ACC112 (cell line): Measurements from ENCODE around the gene ATP6V0E1.

Experiments used
- H2AFZ ChIP-seq: fragments of 200-600 bp; sonication (generic); one replicate; pipeline ENCODE4 v1.6.0; 2017; ENCODE audit warnings: antibody characterized with exemption, low read length; ENCODE audit not compliant: unreplicated experiment
- H3K27ac ChIP-seq: fragments of 200-600 bp; sonication (generic); 2 replicates; pipeline ENCODE4 v1.5.1; 2014; ENCODE audit warnings: low read depth, mild to moderate bottlenecking, antibody characterized with exemption, low read length, moderate library complexity
- H3K27me3 ChIP-seq: fragments of 200-600 bp; sonication (generic); 2 replicates; pipeline ENCODE4 v1.6.1; 2014; ENCODE audit warnings: mild to moderate bottlenecking, antibody characterized with exemption, low read length, moderate library complexity, mixed read lengths; ENCODE audit not compliant: insufficient read depth
- H3K36me3 ChIP-seq: fragments of 200-600 bp; sonication (generic); 2 replicates; pipeline ENCODE4 v1.6.1; 2016; ENCODE audit warnings: mild to moderate bottlenecking, antibody characterized with exemption, low read length, moderate library complexity, mixed read lengths; ENCODE audit not compliant: insufficient read depth
- H3K4me1 ChIP-seq: fragments of 200-600 bp; sonication (generic); one replicate; pipeline ENCODE4 v1.6.1; 2016; ENCODE audit warnings: low read length, mixed read lengths; ENCODE audit not compliant: insufficient read depth, unreplicated experiment, control insufficient read depth
- H3K4me3 ChIP-seq: fragments of 200-600 bp; sonication (generic); 2 replicates; pipeline ENCODE4 v1.5.1; 2014; ENCODE audit warnings: mild to moderate bottlenecking, low read depth, low read length
- H3K79me2 ChIP-seq: fragments of 200-600 bp; sonication (generic); one replicate; pipeline ENCODE4 v1.6.0; 2016; ENCODE audit warnings: low read length; ENCODE audit not compliant: control insufficient read depth, unreplicated experiment, insufficient read depth

The ATP6V0E1 gene

DNA sequence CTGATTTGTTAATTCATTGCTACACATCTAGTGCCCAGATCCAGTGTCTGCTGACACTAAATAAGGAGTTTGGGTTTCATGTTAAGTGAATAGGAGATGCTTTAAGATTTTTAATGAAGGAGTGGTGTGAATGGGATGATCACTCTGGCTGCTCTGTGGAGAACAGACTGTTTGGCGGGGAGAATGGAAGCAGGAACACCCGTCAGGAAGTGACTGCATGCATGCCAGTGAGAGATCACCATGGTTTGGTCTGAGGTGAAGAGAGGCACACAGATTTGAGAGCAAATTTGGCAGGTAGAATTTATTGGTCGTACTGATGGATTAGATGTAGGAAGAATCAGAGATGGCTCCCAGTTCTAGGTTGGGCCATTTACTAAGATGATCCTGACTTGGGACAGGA is 19.8 kb downstream of the ATP6V0E1 start:
- H3K27ac ChIP-seq: no peak overlapping the region
- H3K36me3 ChIP-seq: peaks cover 2% of the 10 kb centered on the region; the same call in 1 of the 2 replicates
- no peaks in the 10 kb centered on the region for H3K4me1 ChIP-seq
- peaks cover 80% of the 10 kb centered on the region for H3K79me2 ChIP-seq
- no peak overlapping the region for H3K4me3 ChIP-seq
- no peaks in the 10 kb centered on the region for H3K27me3 ChIP-seq
- H2AFZ ChIP-seq: no peak overlapping the region

DNA sequence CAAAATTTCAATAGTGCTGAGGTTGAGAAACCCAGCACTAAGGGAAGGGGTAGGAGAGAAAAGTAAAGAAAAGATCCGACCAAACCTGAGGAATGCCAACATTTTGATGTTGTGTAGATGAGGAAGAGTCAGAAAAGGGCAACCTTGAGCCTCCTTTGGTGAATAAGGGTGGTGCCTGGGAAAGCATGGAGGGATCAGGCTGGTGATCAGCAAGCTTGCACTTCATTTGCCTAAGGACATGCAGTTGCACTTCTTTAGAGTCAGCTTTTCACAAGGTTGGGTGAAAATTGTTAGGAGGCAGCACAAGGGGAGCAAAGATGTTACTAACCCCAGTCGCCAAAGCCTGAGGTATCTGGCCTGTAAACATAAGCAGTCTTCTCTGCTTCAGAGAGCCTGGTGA is 20.4 kb downstream of the ATP6V0E1 start:
- no peak overlapping the region for H2AFZ ChIP-seq

DNA sequence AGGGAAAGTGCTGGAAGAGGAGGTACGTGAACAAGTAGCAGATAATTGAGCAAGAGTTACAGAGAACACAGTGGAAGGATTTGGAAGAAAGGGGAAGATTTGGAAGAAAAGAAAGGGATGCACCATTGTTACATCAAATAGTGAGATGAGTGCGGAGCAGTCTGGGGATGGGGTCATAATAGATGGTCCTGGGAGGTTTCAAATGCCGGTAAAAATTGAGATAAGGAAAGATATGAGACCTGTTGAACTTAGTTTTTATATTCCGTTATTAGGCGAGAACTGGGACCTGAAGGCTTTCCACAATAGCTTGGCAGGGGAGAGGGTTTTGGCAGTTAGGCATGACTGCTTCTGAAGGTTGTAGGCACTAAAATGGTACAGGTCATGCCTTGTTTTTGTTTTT is 20.9 kb downstream of the ATP6V0E1 start:
- Histone ChIP-seq H3K27me3 (no peaks in the 10 kb centered on the region), H3K4me1 (no peaks in the 10 kb centered on the region), H3K27ac (no peak overlapping the region), H3K4me3 (no peak overlapping the region), H3K36me3 (peaks cover 2% of the 10 kb centered on the region; the same call in 1 of the 2 replicates), H2AFZ (no peak overlapping the region), H3K79me2 (peaks cover 75% of the 10 kb centered on the region)

More for the DNA sequence above, 20.4 kb downstream of the ATP6V0E1 start:
- no peaks in the 10 kb centered on the region for H3K4me1 ChIP-seq
- H3K79me2 ChIP-seq: peaks cover 79% of the 10 kb centered on the region
- H3K36me3 ChIP-seq: peaks cover 2% of the 10 kb centered on the region; the same call in 1 of the 2 replicates
- H3K27ac ChIP-seq: no peak overlapping the region
- no peak overlapping the region for H3K4me3 ChIP-seq
- H3K27me3 ChIP-seq: no peaks in the 10 kb centered on the region

DNA sequence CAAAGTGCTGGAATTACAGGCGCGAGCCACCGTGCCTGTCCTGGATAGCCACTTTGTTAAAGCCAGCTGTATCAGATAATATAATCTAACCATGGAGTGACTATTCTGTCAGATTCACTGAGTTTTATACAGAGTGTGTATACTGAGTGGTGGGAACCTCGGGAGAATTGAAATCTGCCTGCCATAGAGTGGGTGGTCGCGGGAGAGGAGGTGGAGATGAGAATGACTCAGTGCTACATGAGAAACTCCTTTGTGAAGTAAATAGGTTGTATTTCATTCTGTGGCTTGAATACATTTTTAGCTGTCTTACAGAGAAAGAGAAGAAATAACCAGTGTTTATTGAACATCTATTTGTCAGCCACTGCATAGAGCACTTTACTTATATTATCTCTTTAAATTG is 26.4 kb downstream of the ATP6V0E1 start:
- peaks cover 62% of the 10 kb centered on the region for H3K79me2 ChIP-seq
- H3K27ac ChIP-seq: no peak overlapping the region
- no peaks in the 10 kb centered on the region for H3K4me1 ChIP-seq
- H3K4me3 ChIP-seq: no peak overlapping the region
- no peaks in the 10 kb centered on the region for H3K27me3 ChIP-seq
- no peak overlapping the region for H2AFZ ChIP-seq
- H3K36me3 ChIP-seq: no peaks in the 10 kb centered on the region; the same call in 1 of the 2 replicates

DNA sequence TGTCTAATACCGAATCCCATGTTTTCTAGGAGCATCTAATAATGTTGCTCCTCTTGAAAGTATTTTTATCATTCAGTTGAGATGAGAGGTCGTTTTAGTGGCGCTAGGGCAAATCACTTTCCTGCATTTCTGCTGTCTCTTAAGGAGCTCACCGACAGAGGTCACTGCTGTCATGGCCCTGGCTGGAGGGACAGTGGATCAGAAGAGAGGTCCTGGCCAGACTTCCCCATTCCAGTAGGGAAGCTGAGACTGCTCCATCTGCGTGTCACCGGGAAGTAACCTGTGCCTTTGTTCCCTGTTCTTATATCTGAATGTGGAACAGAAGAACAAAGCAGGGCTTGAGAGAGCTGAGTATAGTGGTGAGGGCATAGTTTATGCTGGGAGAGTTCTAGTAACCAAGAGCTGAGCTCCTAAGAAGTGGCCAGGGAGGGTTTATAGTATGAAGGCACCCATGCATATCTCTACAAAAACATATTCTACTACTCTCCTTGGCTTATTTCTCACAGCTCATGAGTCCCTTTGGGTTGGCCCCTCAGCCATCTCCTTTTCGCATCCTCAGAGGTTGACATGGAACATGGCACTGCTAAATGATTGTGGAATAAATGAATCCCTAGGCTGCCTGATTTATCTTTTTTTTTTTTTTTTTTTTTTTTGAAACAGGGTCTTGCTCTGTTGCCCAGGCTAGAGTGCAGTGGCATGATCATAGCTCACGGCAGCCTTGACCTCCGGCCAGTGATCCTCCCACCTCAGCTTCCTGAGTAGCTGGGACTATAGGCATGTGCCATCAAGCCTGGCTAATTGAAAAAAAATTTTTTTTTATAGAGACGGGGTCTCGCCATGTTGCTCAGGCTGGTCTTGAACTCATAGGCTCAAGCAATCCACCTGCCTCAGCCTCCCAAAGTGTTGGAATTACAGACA is 27.2 kb downstream of the ATP6V0E1 start:
- no peaks in the 10 kb centered on the region for H3K27me3 ChIP-seq
- no peak overlapping the region for H3K4me3 ChIP-seq
- H3K4me1 ChIP-seq: peaks cover 6% of the 10 kb centered on the region
- H3K36me3 ChIP-seq: no peaks in the 10 kb centered on the region; the same call in 1 of the 2 replicates
- no peak overlapping the region for H3K27ac ChIP-seq
- H2AFZ ChIP-seq: no peak overlapping the region
- H3K79me2 ChIP-seq: peaks cover 62% of the 10 kb centered on the region

DNA sequence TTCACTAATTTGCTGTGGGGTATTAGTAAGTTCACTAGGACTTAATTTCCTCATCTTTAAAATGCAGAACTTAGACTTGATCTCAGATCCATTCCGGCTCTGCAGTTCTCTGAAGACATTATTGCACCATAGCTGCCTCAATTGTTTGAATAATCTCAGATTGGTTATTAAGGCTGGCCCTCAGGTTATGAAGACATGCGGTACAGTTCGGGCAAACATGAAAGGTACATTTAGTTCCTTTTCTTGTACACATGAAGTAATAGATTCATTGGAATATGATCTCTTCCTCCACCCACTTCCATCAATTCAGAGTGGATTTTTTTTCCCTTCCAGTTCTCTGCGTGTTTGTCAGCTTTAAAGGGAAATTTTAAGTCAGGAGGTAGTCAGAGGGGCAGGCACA is 28.0 kb downstream of the ATP6V0E1 start:
- Histone ChIP-seq H2AFZ (no peak overlapping the region), H3K4me3 (no peak overlapping the region), H3K27ac (no peak overlapping the region), H3K36me3 (no peaks in the 10 kb centered on the region; the same call in 1 of the 2 replicates), H3K27me3 (no peaks in the 10 kb centered on the region), H3K4me1 (peaks cover 14% of the 10 kb centered on the region), H3K79me2 (peaks cover 63% of the 10 kb centered on the region)

DNA sequence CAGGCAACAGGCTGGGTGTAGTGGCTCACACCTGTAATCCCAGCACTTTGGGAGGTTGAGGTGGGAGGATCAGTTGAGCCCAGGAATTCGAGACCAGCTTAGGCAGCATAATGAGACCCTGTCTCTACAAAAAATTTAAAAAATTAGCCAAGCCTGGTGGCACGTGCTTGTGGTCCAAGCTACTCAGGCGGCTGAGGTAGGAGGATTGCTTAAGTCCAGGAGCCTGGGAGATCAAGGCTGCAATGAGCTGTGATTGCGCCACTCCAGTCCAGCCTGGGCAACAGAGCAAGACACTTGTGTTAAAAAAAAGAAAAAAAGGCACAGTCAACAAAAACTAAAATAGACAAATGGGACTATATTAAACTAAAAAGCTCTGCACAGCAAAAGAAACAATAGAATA is 29.3 kb downstream of the ATP6V0E1 start:
- no peaks in the 10 kb centered on the region for H3K27me3 ChIP-seq
- no peak overlapping the region for H2AFZ ChIP-seq
- no peaks in the 10 kb centered on the region; the same call in 1 of the 2 replicates for H3K36me3 ChIP-seq
- H3K4me1 ChIP-seq: peaks cover 19% of the 10 kb centered on the region
- no peak overlapping the region for H3K4me3 ChIP-seq
- H3K79me2 ChIP-seq: peaks cover 59% of the 10 kb centered on the region
- H3K27ac ChIP-seq: no peak overlapping the region

DNA sequence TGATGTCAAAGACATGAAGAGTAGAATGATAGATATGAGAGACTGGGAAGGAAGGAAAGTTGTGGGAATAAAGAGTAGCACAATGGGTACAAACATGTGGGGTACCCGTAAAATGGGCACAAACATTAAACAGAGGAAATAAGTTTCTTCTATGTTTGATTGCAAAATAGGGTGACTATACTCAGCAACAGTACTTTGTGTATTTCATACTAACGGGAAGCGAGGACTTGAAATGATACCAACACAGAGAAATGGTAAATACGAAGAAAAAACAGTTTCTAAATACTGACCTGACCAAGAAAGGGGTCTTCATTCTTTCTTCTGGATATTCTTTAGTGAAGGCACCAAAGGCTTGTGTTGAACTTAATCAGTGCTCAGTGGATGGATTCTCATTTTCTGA is 31.1 kb downstream of the ATP6V0E1 start:
- Histone ChIP-seq H3K79me2 (peaks cover 66% of the 10 kb centered on the region), H3K36me3 (no peaks in the 10 kb centered on the region; the same call in 1 of the 2 replicates), H3K4me3 (no peak overlapping the region), H3K27me3 (no peaks in the 10 kb centered on the region), H3K27ac (no peak overlapping the region), H2AFZ (no peak overlapping the region), H3K4me1 (peaks cover 22% of the 10 kb centered on the region)

DNA sequence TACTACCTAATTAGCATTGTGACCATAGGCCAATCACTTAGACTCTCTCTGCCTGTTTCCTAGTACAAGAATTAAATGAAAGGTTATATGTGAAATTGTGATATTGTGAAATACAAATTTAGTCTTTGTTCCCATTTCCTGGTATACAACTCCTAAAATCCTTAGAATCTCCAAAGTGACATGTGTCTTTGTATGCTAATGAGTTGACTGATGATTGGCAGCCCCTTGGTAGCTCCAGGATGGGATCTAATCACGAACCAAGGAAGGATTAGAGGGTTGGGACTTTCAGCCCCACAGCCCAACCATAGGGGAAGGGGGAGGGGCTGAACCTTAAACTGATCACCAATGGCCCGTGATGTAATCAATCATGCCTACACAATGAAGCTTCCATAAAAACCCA is 31.6 kb downstream of the ATP6V0E1 start:
- Histone ChIP-seq H3K4me1 (peaks cover 25% of the 10 kb centered on the region), H3K27ac (no peak overlapping the region), H3K4me3 (no peak overlapping the region)

DNA sequence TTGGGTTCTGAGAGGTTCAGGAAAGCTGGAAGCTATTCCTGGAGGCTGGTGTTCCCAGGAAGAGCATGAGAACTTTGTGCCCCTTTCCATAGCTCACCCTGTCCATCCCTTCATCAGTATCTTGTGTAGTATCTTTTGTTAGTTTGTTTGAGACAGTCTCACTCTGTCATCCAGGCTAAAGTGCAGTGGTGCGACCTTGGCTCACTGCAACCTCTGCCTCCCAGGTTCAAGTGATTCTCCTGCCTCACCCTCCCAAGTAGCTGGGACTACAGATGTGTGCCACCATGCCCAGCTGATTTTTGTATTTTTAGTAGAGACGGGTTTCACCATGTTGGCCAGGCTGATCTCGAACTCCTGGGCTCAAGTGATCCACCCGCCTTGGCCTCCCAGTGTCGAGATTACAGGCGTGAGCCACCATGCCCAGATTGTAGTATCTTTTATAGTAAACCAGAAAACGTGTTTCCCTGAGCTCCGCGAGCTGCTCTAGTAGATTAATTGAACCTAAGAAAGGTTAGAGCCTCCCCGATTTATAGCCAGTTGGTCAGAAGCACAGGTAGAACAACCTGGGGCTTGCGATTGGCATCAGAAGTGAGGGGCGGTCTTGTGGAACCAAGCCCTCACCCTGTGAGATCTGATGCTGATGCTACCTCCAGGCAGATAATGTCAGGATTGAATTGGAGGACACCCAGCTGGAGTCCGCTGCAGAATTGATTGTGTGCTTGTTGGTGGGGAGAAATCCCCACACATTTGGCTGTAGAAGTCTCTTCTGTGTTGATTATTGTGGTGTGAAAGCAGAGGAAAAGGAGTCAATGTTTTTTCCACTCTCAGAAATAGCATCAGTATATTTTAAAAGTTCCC is 32.3 kb downstream of the ATP6V0E1 start:
- H3K27ac ChIP-seq: peak overlapping the region; percentile 65; the same call in 1 of the 2 replicates
- H3K36me3 ChIP-seq: no peaks in the 10 kb centered on the region; the same call in 1 of the 2 replicates
- H2AFZ ChIP-seq: no peak overlapping the region
- H3K27me3 ChIP-seq: no peaks in the 10 kb centered on the region
- peaks cover 59% of the 10 kb centered on the region for H3K79me2 ChIP-seq
- peaks cover 25% of the 10 kb centered on the region for H3K4me1 ChIP-seq
- peak overlapping the region; percentile 8; the same call in 1 of the 2 replicates for H3K4me3 ChIP-seq

More for the DNA sequence above, 31.6 kb downstream of the ATP6V0E1 start:
- peaks cover 65% of the 10 kb centered on the region for H3K79me2 ChIP-seq
- H3K27me3 ChIP-seq: no peaks in the 10 kb centered on the region
- H2AFZ ChIP-seq: no peak overlapping the region
- H3K36me3 ChIP-seq: no peaks in the 10 kb centered on the region; the same call in 1 of the 2 replicates
